K562 (cell line): Measurements from ENCODE around the gene MTHFR. TPM values are rescaled to one million over a fixed set of nuclear protein-coding genes. Genes with fewer than 3 reads are reported as not detected.

Experiments used
- ATAC-seq: fragments of 200-7000 bp; cut with Tn5 transposase; 3 replicates; pipeline ENCODE4 v1.9.1; 2020; ENCODE audit warnings: moderate library complexity
- BruUV-seq: library from RNA; stranded (reverse); fragments of 400-500 nt; replicated peaks from 2 replicates; lab custom pipeline; 2021; lab: Mats Ljungman, UMichigan
- CTCF ChIA-PET: fragments of 300-600 bp; formaldehyde crosslinking; extraction: SDS; loops from one replicate; lab custom pipeline; 2021; ENCODE audit warnings: low intra/inter-chr PET ratio; lab: Yijun Ruan, JAX
- POLR2A ChIA-PET: fragments of 300-600, 350-650 bp; sonication (Branson Sonifier 250); formaldehyde crosslinking; extraction: SDS; loops from one replicate; lab custom pipeline; 2021; ENCODE audit warnings: antibody characterized with exemption, inconsistent platforms; lab: Yijun Ruan, JAX
- DNase-seq, 4 experiments: peaks; one replicate each; pipeline versions ENCODE4 v3.0.0 to v3.0.0-alpha.2; 2011 to 2018; ENCODE audit warnings: low spot score in 3 of 4, mixed read lengths in 3 of 4; ENCODE audit errors: extremely low read depth in 1 of 4
- FAIRE-seq: peaks from 2 replicates; lab custom pipeline; 2011; peaks lifted over from hg19 to GRCh38; lab: Jason Lieb, UNC
- H2AFZ ChIP-seq: 2 replicates; pipeline ENCODE4 v1.6.0; 2011; ENCODE audit warnings: low read depth, low read length, control low read depth, inconsistent platforms
- H3K27ac ChIP-seq: fragments of 200-600 bp; 3 replicates; pipeline ENCODE4 v1.8.0; 2011; ENCODE audit warnings: low read depth, mild to moderate bottlenecking, control low read depth, inconsistent platforms, low read length, moderate library complexity, mixed read lengths; ENCODE audit errors: extremely low read depth
- H3K27me3 ChIP-seq, 2 experiments: fragments of 300-600 bp in 1 of 2; 2 replicates in 1 of 2; 3 replicates in 1 of 2; pipeline versions ENCODE4 v1.6.0 to v1.8.0; 2011; ENCODE audit warnings: inconsistent platforms in 2 of 2, low read length in 2 of 2, mild to moderate bottlenecking in 1 of 2, mixed read lengths in 1 of 2, moderate library complexity in 1 of 2; ENCODE audit not compliant: control insufficient read depth in 2 of 2, insufficient read depth in 2 of 2
- H3K36me3 ChIP-seq: fragments of 300-600 bp; 3 replicates; pipeline ENCODE4 v1.8.0; 2011; ENCODE audit warnings: mild to moderate bottlenecking, low read length, inconsistent platforms; ENCODE audit not compliant: control insufficient read depth, insufficient read depth
- H3K4me1 ChIP-seq, 2 experiments: fragments of 200-600 bp in 1 of 2; replicated peaks in 1 of 2; 2 replicates in 1 of 2; 3 replicates in 1 of 2; pipeline versions ENCODE4 v1.5.1 to v1.8.0; 2011; ENCODE audit warnings: inconsistent platforms in 2 of 2, low read length in 2 of 2, mild to moderate bottlenecking in 1 of 2, mixed read lengths in 1 of 2, moderate library complexity in 1 of 2; ENCODE audit not compliant: control insufficient read depth in 2 of 2, insufficient read depth in 2 of 2
- H3K4me2 ChIP-seq: 2 replicates; pipeline ENCODE4 v1.6.1; 2011; ENCODE audit warnings: low read length, control low read depth, inconsistent platforms, mixed read lengths; ENCODE audit not compliant: insufficient read depth
- H3K4me3 ChIP-seq: fragments of 200-600 bp; sonication (generic), shearing (Covaris generic); 2 replicates; pipeline ENCODE4 v1.5.1; 2016; ENCODE audit warnings: control low read depth, inconsistent platforms
- H3K79me2 ChIP-seq: fragments of 200-600 bp; 3 replicates; pipeline ENCODE4 v1.8.0; 2011; ENCODE audit warnings: low read length, inconsistent platforms; ENCODE audit not compliant: control insufficient read depth, insufficient read depth
- H3K9ac ChIP-seq, 2 experiments: 2 replicates each; pipeline versions ENCODE4 v1.6.0 to v1.6.1; 2011; ENCODE audit warnings: low read depth in 2 of 2, low read length in 2 of 2, control low read depth in 1 of 2, inconsistent platforms in 1 of 2, mild to moderate bottlenecking in 1 of 2, mixed read lengths in 1 of 2; ENCODE audit not compliant: insufficient read depth in 1 of 2
- H3K9me1 ChIP-seq: one replicate; pipeline ENCODE4 v1.6.0; 2011; ENCODE audit warnings: inconsistent platforms, mild to moderate bottlenecking, low read length, moderate library complexity; ENCODE audit not compliant: control insufficient read depth, insufficient read depth
- H3K9me3 ChIP-seq: replicated peaks from 2 replicates; pipeline ENCODE4 v1.5.1; 2011; ENCODE audit warnings: low read depth, low read length, inconsistent platforms; ENCODE audit not compliant: control insufficient read depth, insufficient read depth
- H4K20me1 ChIP-seq: replicated peaks from 2 replicates; pipeline ENCODE4 v1.6.1; 2011; ENCODE audit warnings: low read length, inconsistent platforms, mixed read lengths; ENCODE audit not compliant: control insufficient read depth, insufficient read depth
- ARHGAP35 ChIP-seq: fragments of 450-650 bp; IDR thresholded peaks from 2 replicates; pipeline ENCODE4 v1.6.1; 2018; ENCODE audit not compliant: partially characterized antibody
- E2F3 ChIP-seq: fragments of 250-450 bp; sonication (Bioruptor Pico); IDR thresholded peaks from 2 replicates; pipeline ENCODE4 v1.4.0; 2020; ENCODE audit warnings: mild to moderate bottlenecking
- EP400 ChIP-seq: fragments of 450-650 bp; IDR thresholded peaks from 2 replicates; pipeline ENCODE4 v1.6.1; 2017; ENCODE audit warnings: antibody characterized with exemption, mild to moderate bottlenecking, moderate library complexity
- ETV5 ChIP-seq: sonication (generic); formaldehyde crosslinking; IDR thresholded peaks from 2 replicates; pipeline ENCODE4 v1.4.0; 2020; ENCODE audit warnings: low read depth, mild to moderate bottlenecking, missing genetic modification reagents
- HDGF ChIP-seq: fragments of 450-650 bp; IDR thresholded peaks from 2 replicates; pipeline ENCODE4 v1.6.1; 2016
- NBN ChIP-seq: fragments of 450-650 bp; IDR thresholded peaks from 2 replicates; pipeline ENCODE4 v1.6.1; 2016; ENCODE audit warnings: low read depth, mild to moderate bottlenecking
- NFXL1 ChIP-seq: fragments of 450-650 bp; formaldehyde crosslinking; IDR thresholded peaks from 2 replicates; pipeline ENCODE4 v1.4.0; 2021; ENCODE audit warnings: mild to moderate bottlenecking
- NR2F6 ChIP-seq: fragments of 450-650 bp; formaldehyde crosslinking; IDR thresholded peaks from 2 replicates; pipeline ENCODE4 v1.4.0; 2020; ENCODE audit warnings: mild to moderate bottlenecking
- POLR2B ChIP-seq: fragments of 450-650 bp; IDR thresholded peaks from 2 replicates; pipeline ENCODE4 v1.6.1; 2018; ENCODE audit warnings: low read depth; ENCODE audit not compliant: partially characterized antibody
- SIN3B ChIP-seq: fragments of 450-650 bp; IDR thresholded peaks from 2 replicates; pipeline ENCODE4 v1.6.1; 2017; ENCODE audit warnings: low read depth, mild to moderate bottlenecking, moderate library complexity
- XRCC3 ChIP-seq: fragments of 450-650 bp; IDR thresholded peaks from 2 replicates; pipeline ENCODE4 v1.6.1; 2017; ENCODE audit warnings: mild to moderate bottlenecking, moderate library complexity
- ZBTB7A ChIP-seq: IDR thresholded peaks from 2 replicates; pipeline ENCODE4 v1.6.1; 2011; ENCODE audit warnings: low read depth, mild to moderate bottlenecking, low read length, moderate library complexity, borderline replicate concordance; ENCODE audit not compliant: control insufficient read depth
- ZNF431 ChIP-seq: sonication (generic); formaldehyde crosslinking; IDR thresholded peaks from 2 replicates; pipeline ENCODE4 v1.8.0; 2022; ENCODE audit warnings: mild to moderate bottlenecking, missing genetic modification reagents
- WGBS: fragments of 100-300 bp; shearing (Covaris generic); methylation state at CpG from one replicate; pipeline ENCODE4 v1.1.6; 2016; ENCODE audit warnings: low coverage, mixed read lengths; ENCODE audit not compliant: insufficient coverage; ENCODE audit errors: missing lambda C conversion rate; 5-methylcytosine and 5-hydroxymethylcytosine counted together
- in situ Hi-C: fragments of 300-500 bp; cut with MboI; formaldehyde crosslinking; loops from 4 replicates; pipeline ENCODE4 v1.15.0; 2018; ENCODE audit warnings: inconsistent platforms, mixed read lengths
- intact Hi-C: fragments of 100-400 bp; cut with micrococcal nuclease; formaldehyde crosslinking; loops from 2 replicates; pipeline ENCODE4 v1.14.2; 2022
- polyA plus RNA-seq, 8 experiments: library from polyadenylated mRNA; depleted of rRNA in 4 of 8; stranded (reverse) in 5 of 8; unstranded in 3 of 8; fragments of >200 nt; fragmentation: Nextera tagmentation in 2 of 8; fragmentation: Illumina TruSeq in 1 of 8; extraction: Ambion mirVana in 2 of 8; extraction: Trizol in 1 of 8; gene quantifications; 2 replicates each; pipeline versions ENCODE4 v1.2.1 to v1.2.3, GENCODE V29; 2011 to 2014; ENCODE audit warnings: inconsistent platforms in 1 of 8, missing spikeins in 1 of 8
- total RNA-seq, 7 experiments: library from RNA; depleted of rRNA in 6 of 7; stranded (reverse); fragments of >200 nt in 6 of 7; fragmentation: Illumina TruSeq in 2 of 7; extraction: Trizol in 2 of 7; gene quantifications; 2 replicates each; pipeline versions ENCODE4 v1.2.1 to v1.2.3, GENCODE V29; 2011 to 2021; ENCODE audit warnings: low replicate concordance in 1 of 7
- TF ChIP-seq, protein P1 (sequence below), 2 experiments: fragments of 450-650 bp in 1 of 2; sonication (generic) in 1 of 2; formaldehyde crosslinking in 1 of 2; IDR thresholded peaks in 1 of 2; conservative IDR thresholded peaks in 1 of 2; 2 replicates each; pipeline versions ENCODE4 v1.6.1 to v1.8.1; 2016 to 2023; ENCODE audit warnings: mild to moderate bottlenecking in 2 of 2, moderate library complexity in 2 of 2, inconsistent platforms in 1 of 2, missing genetic modification reagents in 1 of 2
- TF ChIP-seq, protein P2 (sequence below): fragments of 450-650 bp; formaldehyde crosslinking; IDR thresholded peaks from 2 replicates; pipeline ENCODE4 v1.4.0; 2020; ENCODE audit warnings: mild to moderate bottlenecking, mixed read lengths

The MTHFR gene
- total and polyA plus RNA-seq, 9 of the 15 experiments (the other 6 are each of a cell fraction or from before 2014, with no cell fraction given) = 5.0 to 104 (median 62.6) TPM

DNA sequence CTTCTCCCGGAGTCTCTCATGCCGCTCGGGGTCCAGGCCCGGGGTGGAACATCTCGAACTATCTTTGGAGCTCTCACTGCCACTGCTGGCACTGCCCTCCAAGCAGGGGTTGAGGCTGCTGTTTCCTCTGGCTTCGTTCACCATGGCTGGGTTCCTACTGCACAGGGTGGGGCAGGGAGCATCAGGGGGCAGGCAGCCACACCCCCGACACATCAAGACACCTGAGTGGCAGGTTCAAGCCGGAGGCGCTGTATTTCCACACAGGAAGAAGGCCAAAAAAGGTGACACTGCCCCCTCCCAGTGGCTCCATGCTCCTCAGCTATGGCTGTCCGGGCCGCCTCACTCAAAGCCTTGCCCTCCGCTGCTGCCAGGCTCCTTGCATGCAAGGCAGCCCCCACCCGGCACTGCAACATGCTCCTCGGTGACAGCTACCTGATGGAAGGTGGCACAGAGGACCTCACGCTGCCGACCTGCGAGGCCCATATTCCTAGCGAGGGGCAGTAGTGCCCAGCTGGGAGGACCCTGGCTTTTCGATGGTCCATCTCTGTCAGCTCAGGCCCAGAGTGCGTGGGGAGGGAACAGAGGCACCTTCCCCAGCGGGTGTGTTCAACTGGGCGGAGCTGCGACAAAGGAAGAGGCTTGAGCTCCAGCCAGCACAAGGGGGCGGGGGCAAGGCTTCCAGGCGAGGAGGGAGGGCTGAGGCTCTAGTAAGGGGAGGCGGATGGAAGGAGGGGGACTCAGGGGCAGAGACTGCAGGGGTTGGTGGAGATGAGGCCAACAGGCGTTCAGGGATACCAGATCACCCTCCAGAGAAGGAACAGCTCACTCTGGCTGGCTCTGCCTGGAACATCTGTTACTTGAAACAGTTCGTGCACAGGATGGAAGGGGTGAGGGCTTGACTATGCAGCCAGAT, 2.5 kb downstream of the MTHFR start (continued):
- TF ChIP-seq, protein P1, sequence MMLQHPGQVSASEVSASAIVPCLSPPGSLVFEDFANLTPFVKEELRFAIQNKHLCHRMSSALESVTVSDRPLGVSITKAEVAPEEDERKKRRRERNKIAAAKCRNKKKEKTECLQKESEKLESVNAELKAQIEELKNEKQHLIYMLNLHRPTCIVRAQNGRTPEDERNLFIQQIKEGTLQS (IDR thresholded peaks at IDR 0.05) = no peak
- TF ChIP-seq, protein P1 (CRISPR knock-in tag; conservative IDR thresholded peaks at IDR 0.05) = no peak
- peak; percentile 83 for TF ChIP-seq POLR2B
- TF ChIP-seq ZNF431 = no peak
- TF ChIP-seq SIN3B = no peak
- TF ChIP-seq EP400 = no peak
- peak; percentile 56; the same call in 1 of the 2 replicates for TF ChIP-seq NR2F6 (CRISPR knock-in tag)

DNA sequence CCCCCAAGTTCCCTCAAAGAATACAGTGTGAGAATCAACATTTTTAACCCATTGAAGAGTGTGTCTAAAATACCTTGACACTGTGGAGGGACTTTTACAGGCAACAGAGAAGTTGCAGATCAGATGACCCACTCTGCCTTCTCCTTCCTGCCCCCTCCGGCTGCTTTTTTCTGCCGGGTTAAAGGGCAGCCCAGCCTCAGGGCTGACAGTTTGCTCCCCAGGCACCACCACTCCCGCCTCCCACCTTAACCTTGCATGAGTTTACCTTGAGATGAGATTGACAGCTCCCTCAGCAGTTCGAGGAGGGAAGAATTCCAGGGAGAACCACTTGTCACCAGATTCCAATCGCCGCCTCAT, 3.2 kb downstream of the MTHFR start:
- intact Hi-C loops = loop anchor here (5.0 kb wide), 1 partner anchor 180 kb away; the partner anchor contains the start of gene MFN2
- CTCF ChIA-PET = no interaction called here
- TF ChIP-seq NBN = no peak; the same call in 1 of the 2 replicates
- no peak for TF ChIP-seq NFXL1 (CRISPR knock-in tag)
- no peak for TF ChIP-seq HDGF
- no peak; the same call in 1 of the 2 replicates for TF ChIP-seq ZBTB7A
- TF ChIP-seq E2F3 = no peak
- no peak for TF ChIP-seq ARHGAP35
- TF ChIP-seq, protein P2, sequence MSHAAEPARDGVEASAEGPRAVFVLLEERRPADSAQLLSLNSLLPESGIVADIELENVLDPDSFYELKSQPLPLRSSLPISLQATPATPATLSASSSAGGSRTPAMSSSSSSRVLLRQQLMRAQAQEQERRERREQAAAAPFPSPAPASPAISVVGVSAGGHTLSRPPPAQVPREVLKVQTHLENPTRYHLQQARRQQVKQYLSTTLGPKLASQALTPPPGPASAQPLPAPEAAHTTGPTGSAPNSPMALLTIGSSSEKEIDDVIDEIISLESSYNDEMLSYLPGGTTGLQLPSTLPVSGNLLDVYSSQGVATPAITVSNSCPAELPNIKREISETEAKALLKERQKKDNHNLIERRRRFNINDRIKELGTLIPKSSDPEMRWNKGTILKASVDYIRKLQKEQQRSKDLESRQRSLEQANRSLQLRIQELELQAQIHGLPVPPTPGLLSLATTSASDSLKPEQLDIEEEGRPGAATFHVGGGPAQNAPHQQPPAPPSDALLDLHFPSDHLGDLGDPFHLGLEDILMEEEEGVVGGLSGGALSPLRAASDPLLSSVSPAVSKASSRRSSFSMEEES (CRISPR knock-in tag) = no peak; the same call in 1 of the 2 replicates
- TF ChIP-seq XRCC3 = no peak
- no peak for TF ChIP-seq ETV5 (CRISPR knock-in tag)

More for the DNA sequence above, 3.2 kb downstream of the MTHFR start:
- no peak overlapping the region for H2AFZ ChIP-seq
- H3K9me3 ChIP-seq = no peaks in the 10 kb centered on the region
- peak in 3 of 4 experiments; percentile 29 to 84 (median 62) for DNase-seq
- H3K4me1 ChIP-seq = peaks cover 56 to 61% of the 10 kb centered on the region in 2 experiments
- peak overlapping the region; percentile 92 for H3K4me2 ChIP-seq
- no peaks in the 10 kb centered on the region for H3K9me1 ChIP-seq
- H3K27me3 ChIP-seq = no peaks in the 10 kb centered on the region
- FAIRE-seq = peak; percentile 49
- POLR2A ChIA-PET = interaction anchor here (0.6 to 4.9 kb wide), 7 partner anchors 12 to 138 kb away, joined by 3 to 80 read pairs (median 5); no protein-coding TSS in a partner anchor
- peak overlapping the region; percentile 81 for H3K4me3 ChIP-seq
- peak overlapping the region; percentile 100 for H3K27ac ChIP-seq
- in situ Hi-C loops = no loop called here
- peak overlapping the region; percentile 71 to 91 for H3K9ac ChIP-seq
- peaks cover 43% of the 10 kb centered on the region for H3K36me3 ChIP-seq
- H4K20me1 ChIP-seq = 0 out of 2 replicates have a peak, but pooled peaks cover 5% of the 10 kb centered on the region
- H3K79me2 ChIP-seq = peaks cover 80% of the 10 kb centered on the region
- 0% methylated on average over 6 of the region's 6 CpGs for WGBS
- peak; percentile 22 for ATAC-seq
- no TSS peak for BruUV-seq
